IMR-90 (cell line): ENCODE data around the gene MYL6.

Source experiments
- CEBPB ChIP-seq: IDR thresholded peaks from 2 replicates; pipeline ENCODE4 v1.6.1; 2012; ENCODE audit warnings: low read depth, low read length, improper control_type of control experiment
- MAFK ChIP-seq: IDR thresholded peaks from 2 replicates; pipeline ENCODE4 v1.6.1; 2012; ENCODE audit warnings: low read depth, low read length, improper control_type of control experiment
- NFE2L2 ChIP-seq: fragments of 150-350 bp; IDR thresholded peaks from 2 replicates; pipeline ENCODE4 v1.6.1; 2016; ENCODE audit warnings: low read depth, mild to moderate bottlenecking, low read length
- POLR2A ChIP-seq: IDR thresholded peaks from 2 replicates; pipeline ENCODE4 v1.6.1; 2012; ENCODE audit warnings: mild to moderate bottlenecking, low read depth, low read length
- RAD21 ChIP-seq: IDR thresholded peaks from 2 replicates; pipeline ENCODE4 v1.6.1; 2012; ENCODE audit warnings: low read length, improper control_type of control experiment
- SMC3 ChIP-seq: fragments of 150-350 bp; IDR thresholded peaks from 2 replicates; pipeline ENCODE4 v1.6.1; 2016; ENCODE audit warnings: low read depth, mild to moderate bottlenecking, antibody characterized with exemption, low read length, moderate library complexity
- TF ChIP-seq, protein P1 (sequence below): conservative IDR thresholded peaks from 2 replicates; pipeline ENCODE4 v1.5.1; 2012; ENCODE audit warnings: mild to moderate bottlenecking, low read depth, low read length, improper control_type of control experiment

DNA sequence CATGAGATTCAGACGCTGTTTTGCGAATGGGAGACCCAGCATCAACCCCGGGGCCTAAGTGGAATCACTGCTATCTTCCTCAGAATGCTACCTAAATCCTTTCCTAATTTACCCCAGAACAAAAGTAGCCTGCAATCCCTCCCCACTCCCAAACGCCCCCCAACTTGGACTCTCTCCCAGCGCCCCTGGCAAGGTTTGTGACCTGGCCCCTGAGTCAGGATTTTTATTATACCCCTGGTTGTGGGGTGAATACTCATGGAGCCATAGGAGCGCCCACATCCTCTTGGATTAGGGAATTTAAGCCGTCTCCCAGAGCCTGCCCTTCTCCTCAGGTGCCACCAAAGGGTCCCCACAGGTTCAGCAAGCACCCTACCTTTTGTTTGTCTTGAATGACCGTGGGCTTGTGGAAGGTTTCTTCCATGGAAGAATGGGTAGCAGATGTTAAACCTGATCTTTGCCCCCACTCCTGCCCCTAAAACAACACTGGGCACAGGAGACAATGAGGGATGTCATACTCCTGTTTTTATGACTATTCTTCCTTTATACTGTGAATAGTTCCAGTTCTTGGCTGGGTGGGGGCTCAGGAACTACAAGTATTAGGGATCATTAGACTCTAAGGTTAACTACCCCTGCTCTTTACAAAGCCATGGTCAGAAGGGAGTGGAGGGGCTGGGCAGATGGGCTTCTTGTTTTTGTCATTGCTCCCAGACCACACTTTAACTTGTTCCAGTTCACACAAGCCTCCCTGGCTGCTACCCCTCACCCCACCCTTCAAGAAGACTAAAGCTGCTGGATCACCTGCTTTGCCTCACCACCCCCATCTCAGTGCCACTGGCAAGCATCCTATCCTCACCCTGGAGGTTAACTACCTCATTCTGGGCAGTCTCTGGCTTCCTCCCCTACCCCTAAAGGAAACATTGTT, 5.1 kb upstream of the MYL6 start:
- TF ChIP-seq, protein P1, sequence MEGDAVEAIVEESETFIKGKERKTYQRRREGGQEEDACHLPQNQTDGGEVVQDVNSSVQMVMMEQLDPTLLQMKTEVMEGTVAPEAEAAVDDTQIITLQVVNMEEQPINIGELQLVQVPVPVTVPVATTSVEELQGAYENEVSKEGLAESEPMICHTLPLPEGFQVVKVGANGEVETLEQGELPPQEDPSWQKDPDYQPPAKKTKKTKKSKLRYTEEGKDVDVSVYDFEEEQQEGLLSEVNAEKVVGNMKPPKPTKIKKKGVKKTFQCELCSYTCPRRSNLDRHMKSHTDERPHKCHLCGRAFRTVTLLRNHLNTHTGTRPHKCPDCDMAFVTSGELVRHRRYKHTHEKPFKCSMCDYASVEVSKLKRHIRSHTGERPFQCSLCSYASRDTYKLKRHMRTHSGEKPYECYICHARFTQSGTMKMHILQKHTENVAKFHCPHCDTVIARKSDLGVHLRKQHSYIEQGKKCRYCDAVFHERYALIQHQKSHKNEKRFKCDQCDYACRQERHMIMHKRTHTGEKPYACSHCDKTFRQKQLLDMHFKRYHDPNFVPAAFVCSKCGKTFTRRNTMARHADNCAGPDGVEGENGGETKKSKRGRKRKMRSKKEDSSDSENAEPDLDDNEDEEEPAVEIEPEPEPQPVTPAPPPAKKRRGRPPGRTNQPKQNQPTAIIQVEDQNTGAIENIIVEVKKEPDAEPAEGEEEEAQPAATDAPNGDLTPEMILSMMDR = no peak
- TF ChIP-seq SMC3 = no peak
- TF ChIP-seq NFE2L2 = no peak
- no peak for TF ChIP-seq CEBPB
- no peak for TF ChIP-seq RAD21
- TF ChIP-seq POLR2A = no peak
- no peak for TF ChIP-seq MAFK
